ENCODE measurements around the gene LIN37.

The LIN37 gene

GRCh38 chr19:35775298-35776101, 27.1 kb downstream of the LIN37 start, which contains the start of gene ARHGAP33:
Gene ARHGAP33, plus strand, starts transcription at chr19:35775564. Its CDS starts 95 bp downstream, at chr19:35775659.
- Histone ChIP-seq H3K27me3 (no peaks in the 10 kb centered on the region), H3K4me3 (ENCODE audit: low read depth in 1 of 2, low read length in 1 of 2) (peak within 1 kb of the TSS; percentile 74 to 93), H3K9me3 (no peaks in the 10 kb centered on the region), H3K36me3 (peaks cover 30% of the 10 kb centered on the region), H3K4me1 (ENCODE audit: control insufficient read depth in 1 of 2, insufficient read depth in 1 of 2, low read depth in 1 of 2, low read length in 1 of 2) (peaks cover 15 to 19% of the 10 kb centered on the region in 2 experiments), H3K27ac (peak within 1 kb of the TSS; percentile 61)
- TF ChIP-seq CTCF (IDR thresholded peaks at IDR 0.05): peak; percentile 49

- H3K27me3 ChIP-seq: no peaks in the 10 kb centered on the region
- H3K4me3 ChIP-seq (ENCODE audit: low read depth in 1 of 2, low read length in 1 of 2): peak overlapping the region; percentile 74 to 93
- H3K4me1 ChIP-seq (ENCODE audit: control insufficient read depth in 1 of 2, insufficient read depth in 1 of 2, low read depth in 1 of 2, low read length in 1 of 2): peaks cover 15 to 19% of the 10 kb centered on the region in 2 experiments
- TF ChIP-seq CTCF (IDR thresholded peaks at IDR 0.05): no peak
- no peaks in the 10 kb centered on the region for H3K9me3 ChIP-seq
- H3K27ac ChIP-seq: no peak overlapping the region
- peaks cover 37% of the 10 kb centered on the region for H3K36me3 ChIP-seq
These were observed 27.9 kb downstream of the LIN37 start for GRCh38 chr19:35776102-35776788.

GRCh38 chr19:35777086-35777841, 28.9 kb downstream of the LIN37 start:
- Histone ChIP-seq H3K27ac (no peak overlapping the region), H3K9me3 (no peaks in the 10 kb centered on the region), H3K36me3 (peaks cover 48% of the 10 kb centered on the region), H3K4me3 (ENCODE audit: low read depth in 1 of 2, low read length in 1 of 2) (no peak overlapping the region), H3K27me3 (no peaks in the 10 kb centered on the region), H3K4me1 (ENCODE audit: control insufficient read depth in 1 of 2, insufficient read depth in 1 of 2, low read depth in 1 of 2, low read length in 1 of 2) (peaks cover 15 to 19% of the 10 kb centered on the region in 2 experiments)
- no peak for TF ChIP-seq CTCF (IDR thresholded peaks at IDR 0.05)

- no peak overlapping the region for H3K27ac ChIP-seq
- H3K27me3 ChIP-seq: no peaks in the 10 kb centered on the region
- peaks cover 55% of the 10 kb centered on the region for H3K36me3 ChIP-seq
- H3K4me1 ChIP-seq (ENCODE audit: control insufficient read depth in 1 of 2, insufficient read depth in 1 of 2, low read depth in 1 of 2, low read length in 1 of 2): peaks cover 15 to 19% of the 10 kb centered on the region in 2 experiments
- H3K4me3 ChIP-seq (ENCODE audit: low read depth in 1 of 2, low read length in 1 of 2): no peak overlapping the region
- no peak for TF ChIP-seq CTCF (IDR thresholded peaks at IDR 0.05)
- H3K9me3 ChIP-seq: no peaks in the 10 kb centered on the region
These were observed 29.6 kb downstream of the LIN37 start for GRCh38 chr19:35777961-35778360.

- Histone ChIP-seq H3K27ac (no peak overlapping the region), H3K36me3 (peaks cover 65% of the 10 kb centered on the region), H3K27me3 (no peaks in the 10 kb centered on the region), H3K4me3 (ENCODE audit: low read depth in 1 of 2, low read length in 1 of 2) (no peak overlapping the region), H3K9me3 (no peaks in the 10 kb centered on the region), H3K4me1 (ENCODE audit: control insufficient read depth in 1 of 2, insufficient read depth in 1 of 2, low read depth in 1 of 2, low read length in 1 of 2) (peaks cover 15 to 19% of the 10 kb centered on the region in 2 experiments)
- no peak for TF ChIP-seq CTCF (IDR thresholded peaks at IDR 0.05)
These were observed 30.7 kb downstream of the LIN37 start for GRCh38 chr19:35779033-35779432.
